IMR-90 (cell line): ENCODE results near the gene CAPN8.

Experiments used
- CEBPB ChIP-seq: IDR thresholded peaks from 2 replicates; pipeline ENCODE4 v1.6.1; 2012; ENCODE audit warnings: low read depth, low read length, improper control_type of control experiment
- MAZ ChIP-seq: IDR thresholded peaks from 2 replicates; pipeline ENCODE4 v1.6.1; 2012; ENCODE audit warnings: low read depth, mild to moderate bottlenecking, low read length, improper control_type of control experiment, moderate library complexity, borderline replicate concordance
- POLR2A ChIP-seq: IDR thresholded peaks from 2 replicates; pipeline ENCODE4 v1.6.1; 2012; ENCODE audit warnings: mild to moderate bottlenecking, low read depth, low read length
- RAD21 ChIP-seq: IDR thresholded peaks from 2 replicates; pipeline ENCODE4 v1.6.1; 2012; ENCODE audit warnings: low read length, improper control_type of control experiment
- RFX5 ChIP-seq: IDR thresholded peaks from 2 replicates; pipeline ENCODE4 v1.8.0; 2012; ENCODE audit warnings: low read depth, mild to moderate bottlenecking, low read length, moderate library complexity
- SMC3 ChIP-seq: fragments of 150-350 bp; IDR thresholded peaks from 2 replicates; pipeline ENCODE4 v1.6.1; 2016; ENCODE audit warnings: low read depth, mild to moderate bottlenecking, antibody characterized with exemption, low read length, moderate library complexity
- TF ChIP-seq, protein P1 (sequence below): conservative IDR thresholded peaks from 2 replicates; pipeline ENCODE4 v1.5.1; 2012; ENCODE audit warnings: mild to moderate bottlenecking, low read depth, low read length, improper control_type of control experiment
- TF ChIP-seq, protein P2 (sequence below): fragments of 150-350 bp; IDR thresholded peaks from 2 replicates; pipeline ENCODE4 v1.6.1; 2017; ENCODE audit warnings: mild to moderate bottlenecking, antibody characterized with exemption, low read length, low read depth

GRCh38 chr1:223500560-223501425 lies 164.7 kb downstream of the CAPN8 start:
- TF ChIP-seq, protein P1, sequence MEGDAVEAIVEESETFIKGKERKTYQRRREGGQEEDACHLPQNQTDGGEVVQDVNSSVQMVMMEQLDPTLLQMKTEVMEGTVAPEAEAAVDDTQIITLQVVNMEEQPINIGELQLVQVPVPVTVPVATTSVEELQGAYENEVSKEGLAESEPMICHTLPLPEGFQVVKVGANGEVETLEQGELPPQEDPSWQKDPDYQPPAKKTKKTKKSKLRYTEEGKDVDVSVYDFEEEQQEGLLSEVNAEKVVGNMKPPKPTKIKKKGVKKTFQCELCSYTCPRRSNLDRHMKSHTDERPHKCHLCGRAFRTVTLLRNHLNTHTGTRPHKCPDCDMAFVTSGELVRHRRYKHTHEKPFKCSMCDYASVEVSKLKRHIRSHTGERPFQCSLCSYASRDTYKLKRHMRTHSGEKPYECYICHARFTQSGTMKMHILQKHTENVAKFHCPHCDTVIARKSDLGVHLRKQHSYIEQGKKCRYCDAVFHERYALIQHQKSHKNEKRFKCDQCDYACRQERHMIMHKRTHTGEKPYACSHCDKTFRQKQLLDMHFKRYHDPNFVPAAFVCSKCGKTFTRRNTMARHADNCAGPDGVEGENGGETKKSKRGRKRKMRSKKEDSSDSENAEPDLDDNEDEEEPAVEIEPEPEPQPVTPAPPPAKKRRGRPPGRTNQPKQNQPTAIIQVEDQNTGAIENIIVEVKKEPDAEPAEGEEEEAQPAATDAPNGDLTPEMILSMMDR = no peak
- TF ChIP-seq CEBPB (peak; percentile 10; the same call in 1 of the 2 replicates), POLR2A (no peak), SMC3 (no peak), RFX5 (no peak), RAD21 (no peak), MAZ (peak; percentile 22; the same call in 1 of the 2 replicates)
- TF ChIP-seq, protein P2, sequence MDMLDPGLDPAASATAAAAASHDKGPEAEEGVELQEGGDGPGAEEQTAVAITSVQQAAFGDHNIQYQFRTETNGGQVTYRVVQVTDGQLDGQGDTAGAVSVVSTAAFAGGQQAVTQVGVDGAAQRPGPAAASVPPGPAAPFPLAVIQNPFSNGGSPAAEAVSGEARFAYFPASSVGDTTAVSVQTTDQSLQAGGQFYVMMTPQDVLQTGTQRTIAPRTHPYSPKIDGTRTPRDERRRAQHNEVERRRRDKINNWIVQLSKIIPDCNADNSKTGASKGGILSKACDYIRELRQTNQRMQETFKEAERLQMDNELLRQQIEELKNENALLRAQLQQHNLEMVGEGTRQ = no peak
